ENCODE results near the gene PTDSS2.

The PTDSS2 gene

DNA sequence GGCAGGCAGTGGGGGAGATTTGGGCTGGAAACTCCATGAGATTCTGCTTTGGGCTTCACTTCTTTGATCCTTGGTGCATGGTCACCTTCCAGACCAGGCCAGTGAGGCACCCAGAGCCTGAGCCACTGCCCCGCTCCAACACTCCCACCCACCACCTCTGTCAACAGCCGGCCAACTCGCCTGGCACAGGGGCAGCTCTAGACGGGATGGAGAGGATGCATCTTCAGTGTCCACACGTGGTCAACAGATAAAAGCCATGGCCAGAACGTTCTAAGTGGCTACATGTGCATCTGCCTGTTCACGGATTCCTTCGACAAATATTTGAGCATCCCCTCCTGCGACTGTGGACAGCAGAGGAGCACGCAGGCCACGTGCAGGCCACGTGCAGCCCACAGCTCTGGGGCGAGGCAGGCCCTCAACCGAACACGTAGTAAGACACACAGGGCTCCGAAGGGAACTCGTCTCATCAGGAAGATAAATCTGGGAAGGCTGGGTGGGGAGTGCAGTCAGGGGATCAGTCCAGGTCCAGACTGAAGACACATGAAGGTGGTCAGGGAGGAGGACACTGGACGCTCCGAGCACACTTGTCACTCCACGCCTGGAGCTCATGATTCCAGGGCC, 88.5 kb downstream of the PTDSS2 start:
- no peak for DNase-seq (ENCODE audit: insufficient read length, low spot score)
- no peak for FAIRE-seq

DNA sequence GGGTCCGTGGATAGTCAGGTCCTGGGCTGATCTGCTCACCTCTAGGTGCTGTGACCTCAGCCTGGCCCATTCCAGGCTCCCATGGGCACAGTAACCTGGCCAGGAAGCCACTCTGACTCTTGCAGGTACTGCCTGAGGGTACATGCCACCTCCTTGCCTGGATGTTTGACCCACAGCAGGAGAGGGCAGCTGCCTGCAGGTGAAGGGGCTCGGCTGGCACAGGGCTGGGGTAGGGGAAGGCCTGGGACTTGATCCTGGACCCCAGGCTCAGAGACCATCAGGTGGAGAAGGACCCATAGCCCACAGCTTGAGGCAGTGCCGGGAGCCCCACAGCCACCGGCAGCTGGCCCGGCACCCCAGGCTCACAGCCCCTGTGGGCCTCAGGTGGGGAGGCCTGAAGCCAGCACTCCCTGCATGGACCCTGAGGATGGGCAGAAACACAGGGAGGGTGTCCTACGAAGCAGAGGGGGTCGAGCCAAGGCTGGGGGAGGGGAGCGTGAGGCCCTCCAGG, 89.9 kb downstream of the PTDSS2 start:
- FAIRE-seq: no peak
- DNase-seq (ENCODE audit: insufficient read length, low spot score): no peak

Data from HTR-8/SVneo (cell line).